Fibroblast of lung (primary cell): ENCODE measurements around the gene XRN2.

Source experiments
- EZH2 ChIP-seq: IDR thresholded peaks from 2 replicates; pipeline ENCODE4 v1.5.1; 2012; ENCODE audit warnings: low read length, control low read depth, mild to moderate bottlenecking; ENCODE audit errors: missing control alignments
- TF ChIP-seq, protein P1 (sequence below), 2 donors: IDR thresholded peaks in 1 of 2; conservative IDR thresholded peaks in 1 of 2; 1 replicate in 1 of 2; 2 replicates in 1 of 2; pipeline ENCODE4 v1.5.1; 2011 to 2012; ENCODE audit warnings: low read length in 2 of 2, control low read depth in 1 of 2, inconsistent platforms in 1 of 2, low read depth in 1 of 2, mild to moderate bottlenecking in 1 of 2

GRCh38 chr20:21380711-21381110 lies 77.6 kb downstream of the XRN2 start:
- TF ChIP-seq, protein P1, sequence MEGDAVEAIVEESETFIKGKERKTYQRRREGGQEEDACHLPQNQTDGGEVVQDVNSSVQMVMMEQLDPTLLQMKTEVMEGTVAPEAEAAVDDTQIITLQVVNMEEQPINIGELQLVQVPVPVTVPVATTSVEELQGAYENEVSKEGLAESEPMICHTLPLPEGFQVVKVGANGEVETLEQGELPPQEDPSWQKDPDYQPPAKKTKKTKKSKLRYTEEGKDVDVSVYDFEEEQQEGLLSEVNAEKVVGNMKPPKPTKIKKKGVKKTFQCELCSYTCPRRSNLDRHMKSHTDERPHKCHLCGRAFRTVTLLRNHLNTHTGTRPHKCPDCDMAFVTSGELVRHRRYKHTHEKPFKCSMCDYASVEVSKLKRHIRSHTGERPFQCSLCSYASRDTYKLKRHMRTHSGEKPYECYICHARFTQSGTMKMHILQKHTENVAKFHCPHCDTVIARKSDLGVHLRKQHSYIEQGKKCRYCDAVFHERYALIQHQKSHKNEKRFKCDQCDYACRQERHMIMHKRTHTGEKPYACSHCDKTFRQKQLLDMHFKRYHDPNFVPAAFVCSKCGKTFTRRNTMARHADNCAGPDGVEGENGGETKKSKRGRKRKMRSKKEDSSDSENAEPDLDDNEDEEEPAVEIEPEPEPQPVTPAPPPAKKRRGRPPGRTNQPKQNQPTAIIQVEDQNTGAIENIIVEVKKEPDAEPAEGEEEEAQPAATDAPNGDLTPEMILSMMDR (conservative IDR thresholded peaks at IDR 0.05 in 1 of 2, IDR thresholded peaks at IDR 0.05 in 1 of 2; ENCODE audit: low read depth in 1 of 2, low read length in 2 of 2): no peak
- no peak for TF ChIP-seq EZH2
